Measurements from ENCODE around the gene ST6GALNAC4. TPM values are rescaled to one million over a fixed set of nuclear protein-coding genes. Genes with fewer than 3 reads are reported as not detected.

Gene ST6GALNAC4
- total and polyA plus RNA-seq, 4 donors: 24.6 to 96.2 (median 55.0) TPM

GRCh38 chr9:127915801-127916719, 781 bp downstream of the ST6GALNAC4 start:
- Histone ChIP-seq H3K4me3 (peak overlapping the region; percentile 64), H3K27ac (ENCODE audit: low read depth in 1 of 2, low read length in 1 of 2) (peak overlapping the region; percentile 5 to 27), H3K4me1 (ENCODE audit: control insufficient read depth in 5 of 5, insufficient read depth in 5 of 5, low read length in 5 of 5) (peaks cover 2 to 13% (median 13%) of the 10 kb centered on the region in 5 donors), H3K9me3 (ENCODE audit: control insufficient read depth in 4 of 4, insufficient read depth in 3 of 4, low read length in 3 of 4) (no peaks in the 10 kb centered on the region), H3K27me3 (ENCODE audit: control insufficient read depth in 3 of 3, insufficient read depth in 3 of 3, low read length in 2 of 3) (no peaks in the 10 kb centered on the region), H3K36me3 (ENCODE audit: control insufficient read depth in 4 of 4, insufficient read depth in 4 of 4, low read length in 4 of 4) (peaks cover 0 to 14% (median 2%) of the 10 kb centered on the region in 4 donors), H3K9ac (ENCODE audit: insufficient read depth in 1 of 2, low read length in 2 of 2) (peak overlapping the region in 1 of 2 donors; percentile 65)
- DNase-seq (no peak), ATAC-seq (ENCODE audit: insufficient read depth, low FRiP score) (no peak)
- TF ChIP-seq CTCF (IDR thresholded peaks at IDR 0.05; ENCODE audit: control extremely low read depth, extremely low read depth): no peak
- WGBS, 2 donors: 20 to 23% methylated on average over 27 of the region's 27 CpGs

- H3K4me3 ChIP-seq: no peak overlapping the region
- no peak for TF ChIP-seq CTCF (IDR thresholded peaks at IDR 0.05; ENCODE audit: control extremely low read depth, extremely low read depth)
- H3K9me3 ChIP-seq (ENCODE audit: control insufficient read depth in 4 of 4, insufficient read depth in 3 of 4, low read length in 3 of 4): no peaks in the 10 kb centered on the region
- ATAC-seq (ENCODE audit: insufficient read depth, low FRiP score) (no peak), DNase-seq (no peak)
- H3K27me3 ChIP-seq (ENCODE audit: control insufficient read depth in 3 of 3, insufficient read depth in 3 of 3, low read length in 2 of 3): no peaks in the 10 kb centered on the region
- no peak overlapping the region for H3K27ac ChIP-seq (ENCODE audit: low read depth in 1 of 2, low read length in 1 of 2)
- H3K36me3 ChIP-seq (ENCODE audit: control insufficient read depth in 4 of 4, insufficient read depth in 4 of 4, low read length in 4 of 4): peaks cover 0 to 21% (median 3%) of the 10 kb centered on the region in 4 donors
- peaks cover 2 to 15% (median 13%) of the 10 kb centered on the region in 5 donors for H3K4me1 ChIP-seq (ENCODE audit: control insufficient read depth in 5 of 5, insufficient read depth in 5 of 5, low read length in 5 of 5)
- 76 to 83% methylated on average over 5 of the region's 5 CpGs for WGBS, 2 donors
- no peak overlapping the region for H3K9ac ChIP-seq (ENCODE audit: insufficient read depth in 1 of 2, low read length in 2 of 2)
These were observed 1.5 kb downstream of the ST6GALNAC4 start for GRCh38 chr9:127915325-127915752.

- Histone ChIP-seq H3K4me3 (no peak overlapping the region), H3K36me3 (ENCODE audit: control insufficient read depth in 4 of 4, insufficient read depth in 4 of 4, low read length in 4 of 4) (peaks cover 0 to 28% (median 3%) of the 10 kb centered on the region in 4 donors), H3K27ac (ENCODE audit: low read depth in 1 of 2, low read length in 1 of 2) (no peak overlapping the region), H3K27me3 (ENCODE audit: control insufficient read depth in 3 of 3, insufficient read depth in 3 of 3, low read length in 2 of 3) (no peaks in the 10 kb centered on the region), H3K9me3 (ENCODE audit: control insufficient read depth in 4 of 4, insufficient read depth in 3 of 4, low read length in 3 of 4) (no peaks in the 10 kb centered on the region), H3K4me1 (ENCODE audit: control insufficient read depth in 5 of 5, insufficient read depth in 5 of 5, low read length in 5 of 5) (peaks cover 0 to 15% (median 13%) of the 10 kb centered on the region in 5 donors), H3K9ac (ENCODE audit: insufficient read depth in 1 of 2, low read length in 2 of 2) (no peak overlapping the region)
- no peak for TF ChIP-seq CTCF (IDR thresholded peaks at IDR 0.05; ENCODE audit: control extremely low read depth, extremely low read depth)
- WGBS, 2 donors: 90 to 97% methylated on average over 11 of the region's 11 CpGs
- DNase-seq (no peak), ATAC-seq (ENCODE audit: insufficient read depth, low FRiP score) (no peak)
These were observed 3.2 kb downstream of the ST6GALNAC4 start for GRCh38 chr9:127913682-127914081.

Data from lung (tissue), 12 donors.